A549 (cell line): Measurements from ENCODE around the gene TSHZ3. TPM values are rescaled to one million over a fixed set of nuclear protein-coding genes. Genes with fewer than 3 reads are reported as not detected.

Source experiments
- ATAC-seq, 2 experiments: fragments of 200-7000 bp in 1 of 2; fragments of >200 bp in 1 of 2; cut with Nextera tagmentation in 1 of 2; cut with Tn5 transposase in 1 of 2; 3 replicates each; pipeline versions ENCODE4 v1.8.0 to v1.9.1; 2018 to 2020; ENCODE audit warnings: mild to moderate bottlenecking in 1 of 2, moderate library complexity in 1 of 2
- CTCF ChIA-PET: fragments of 300-600 bp; sonication (Branson Sonifier 250); formaldehyde crosslinking; extraction: SDS; loops from one replicate; lab custom pipeline; 2021; ENCODE audit warnings: antibody characterized with exemption, inconsistent platforms; lab: Yijun Ruan, JAX
- POLR2A ChIA-PET: fragments of 350-600 bp; formaldehyde crosslinking; extraction: SDS; loops from one replicate; lab custom pipeline; 2021; ENCODE audit warnings: antibody characterized with exemption, inconsistent platforms; lab: Yijun Ruan, JAX
- DNase-seq, 2 experiments: peaks; one replicate each; pipeline versions ENCODE4 v3.0.0 to v3.0.0-alpha.2; 2011 to 2016; ENCODE audit warnings: low read depth in 1 of 2, low spot score in 1 of 2
- FAIRE-seq: peaks from 2 replicates; lab custom pipeline; 2011; peaks lifted over from hg19 to GRCh38; lab: Jason Lieb, UNC
- H3K27ac ChIP-seq, 2 experiments: fragments of >200 bp; sonication (Bioruptor Twin); formaldehyde crosslinking; 3 replicates each; pipeline ENCODE4 v1.5.1; 2016 to 2017
- H3K4me1 ChIP-seq: fragments of >200 bp; sonication (Bioruptor Twin); formaldehyde crosslinking; 3 replicates; pipeline ENCODE4 v1.6.1; 2016
- H3K4me2 ChIP-seq: fragments of >200 bp; sonication (Bioruptor Twin); formaldehyde crosslinking; 3 replicates; pipeline ENCODE4 v1.6.1; 2016
- H3K4me3 ChIP-seq: fragments of >200 bp; sonication (Bioruptor Twin); formaldehyde crosslinking; 3 replicates; pipeline ENCODE4 v1.5.1; 2016
- H3K9me3 ChIP-seq: fragments of >200 bp; sonication (Bioruptor Twin); formaldehyde crosslinking; 3 replicates; pipeline ENCODE4 v1.6.1; 2016
- FOSL2 ChIP-seq, 2 experiments: fragments of 450-650 bp in 1 of 2; fragments of >200 bp in 1 of 2; sonication (Bioruptor Twin) in 1 of 2; formaldehyde crosslinking; IDR thresholded peaks; 2 replicates each; pipeline versions ENCODE4 v1.5.0 to v1.6.1; 2016 to 2020; ENCODE audit warnings: mild to moderate bottlenecking in 1 of 2, moderate library complexity in 1 of 2
- FOXS1 ChIP-seq: fragments of 250-450 bp; sonication (Bioruptor Pico); IDR thresholded peaks from 2 replicates; pipeline ENCODE4 v1.5.0; 2020; ENCODE audit warnings: mild to moderate bottlenecking, moderate library complexity
- HOXB13 ChIP-seq: fragments of 250-450 bp; sonication (Bioruptor Pico); IDR thresholded peaks from 2 replicates; pipeline ENCODE4 v1.5.0; 2020; ENCODE audit warnings: low read depth, mild to moderate bottlenecking, moderate library complexity
- KDM1A ChIP-seq: fragments of 200-600 bp; sonication (generic); IDR thresholded peaks from 2 replicates; pipeline ENCODE4 v1.6.1; 2016; ENCODE audit warnings: low read depth, mild to moderate bottlenecking
- MAZ ChIP-seq: fragments of 150-350 bp; IDR thresholded peaks from 2 replicates; pipeline ENCODE4 v1.6.1; 2014; ENCODE audit warnings: antibody characterized with exemption, low read depth, low read length, borderline replicate concordance
- POLR2AphosphoS2 ChIP-seq: conservative IDR thresholded peaks from 2 replicates; pipeline ENCODE4 v1.6.1; 2012; ENCODE audit warnings: low read length, improper control_type of control experiment, inconsistent platforms
- RNF2 ChIP-seq: fragments of 200-600 bp; sonication (generic); IDR thresholded peaks from 2 replicates; pipeline ENCODE4 v1.6.1; 2016; ENCODE audit warnings: low read depth, mild to moderate bottlenecking, antibody characterized with exemption, moderate library complexity, borderline replicate concordance
- ZFP36 ChIP-seq: fragments of 450-650 bp; IDR thresholded peaks from 2 replicates; pipeline ENCODE4 v1.6.1; 2014; ENCODE audit warnings: borderline replicate concordance; ENCODE audit not compliant: partially characterized antibody
- WGBS: methylation state at CpG from one replicate; pipeline ENCODE4 v1.1.6; 2017; ENCODE audit errors: missing lambda C conversion rate; 5-methylcytosine and 5-hydroxymethylcytosine counted together
- polyA plus RNA-seq, 4 experiments: library from polyadenylated mRNA; depleted of rRNA in 3 of 4; stranded (reverse); fragments of >200 nt; fragmentation: RNase III in 1 of 4; extraction: RNeasy Plus Mini Kit Qiagen cat#74134 plus additional on column Dnase treatment in 1 of 4; gene quantifications; 2 replicates in 3 of 4; 3 replicates in 1 of 4; pipeline ENCODE4 v1.2.3, GENCODE V29; 2011 to 2017
- TF ChIP-seq, protein P1 (sequence below): fragments of 150-350 bp; IDR thresholded peaks from 2 replicates; pipeline ENCODE4 v1.6.1; 2014; ENCODE audit warnings: low read depth, mild to moderate bottlenecking, low read length
- TF ChIP-seq, protein P2 (sequence below): fragments of >200 bp; sonication (Bioruptor Twin); formaldehyde crosslinking; IDR thresholded peaks from 3 replicates; pipeline ENCODE4 v1.5.1; 2016
- TF ChIP-seq, protein P3 (sequence below): fragments of 250-450 bp; sonication (Bioruptor Pico); IDR thresholded peaks from 2 replicates; pipeline ENCODE4 v1.5.0; 2021; ENCODE audit warnings: mild to moderate bottlenecking, moderate library complexity, borderline replicate concordance
- TF ChIP-seq, protein P4 (sequence below): fragments of >200 bp; sonication (Bioruptor Twin); formaldehyde crosslinking; IDR thresholded peaks from 2 replicates; pipeline ENCODE4 v1.6.1; 2016
- TF ChIP-seq, protein P5 (sequence below): fragments of >200 bp; sonication (Bioruptor Twin); formaldehyde crosslinking; IDR thresholded peaks from 3 replicates; pipeline ENCODE4 v1.6.1; 2016

Gene TSHZ3
- polyA plus RNA-seq, 2 of the 4 experiments (the other 2 are of a cell fraction) = 0.92 to 2.0 TPM

DNA sequence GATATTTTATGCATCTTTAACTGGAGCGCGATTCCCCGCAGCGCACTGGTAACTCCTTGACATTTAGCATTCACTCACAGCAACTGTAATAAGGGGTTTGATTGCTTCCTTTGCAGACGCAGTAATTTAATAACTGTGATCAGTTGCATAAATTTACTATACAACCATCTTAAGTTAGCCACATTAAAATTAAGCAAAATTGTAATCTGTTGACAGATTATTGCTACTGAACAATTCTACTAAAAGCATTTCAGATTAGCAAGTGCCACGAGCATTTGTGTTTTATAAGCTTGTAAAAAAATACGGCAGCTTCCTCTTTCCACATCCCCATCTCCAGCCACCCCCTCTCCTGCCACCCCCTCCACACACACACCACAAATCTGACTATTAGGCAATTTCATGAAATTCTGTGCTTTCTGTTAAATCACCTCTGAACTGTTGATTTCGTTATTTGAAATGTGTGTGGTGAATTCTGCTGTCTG is 44.4 kb downstream of the TSHZ3 start:
- no peak for ATAC-seq

DNA sequence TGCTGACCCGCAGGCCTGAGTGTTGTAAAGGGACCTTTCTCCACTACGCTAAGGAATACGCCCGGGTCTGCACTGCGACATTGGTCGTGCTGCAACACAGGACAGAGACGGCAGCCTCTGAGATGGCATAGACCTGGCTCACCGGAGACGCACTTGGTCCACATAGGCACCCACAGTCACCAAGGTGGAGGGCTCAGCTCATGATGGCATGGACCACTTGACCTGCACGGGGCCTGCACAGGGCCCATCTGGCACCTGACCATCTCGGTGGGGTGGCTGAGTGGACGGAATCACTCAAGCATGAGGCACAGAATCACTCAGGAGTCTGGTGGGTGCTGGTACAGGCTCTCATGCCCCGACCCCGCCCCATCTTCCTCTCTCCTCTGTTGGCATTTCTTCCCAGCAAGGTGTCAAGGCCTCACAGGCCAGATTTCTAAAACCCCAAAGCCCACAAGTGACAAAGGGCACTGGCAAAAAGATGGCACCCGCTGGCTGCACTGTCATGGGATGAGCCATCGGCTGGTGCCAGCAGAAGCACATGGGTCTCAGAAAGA is 45.9 kb downstream of the TSHZ3 start:
- ChIA-PET POLR2A (no interaction called here), CTCF (interaction anchor here (0.6 to 0.7 kb wide), 2 partner anchors 119 to 1297 kb away, joined by 3 read pairs; no protein-coding TSS in a partner anchor)
- H3K9me3 ChIP-seq = no peaks in the 10 kb centered on the region

More for the DNA sequence above, 44.4 kb downstream of the TSHZ3 start:
- 60% methylated on average over 8 of the region's 8 CpGs for WGBS
- no peak overlapping the region for H3K4me3 ChIP-seq
- FAIRE-seq (no peak), DNase-seq (no peak)
- ChIA-PET POLR2A (no interaction called here), CTCF (no interaction called here)
- H3K4me1 ChIP-seq = no peaks in the 10 kb centered on the region
- H3K9me3 ChIP-seq = no peaks in the 10 kb centered on the region
- H3K4me2 ChIP-seq = no peak overlapping the region
- TF ChIP-seq RNF2 (no peak), HOXB13 (CRISPR knock-in tag) (no peak), POLR2AphosphoS2 (no peak), ZFP36 (no peak), MAZ (no peak), FOSL2 (IDR thresholded peaks at IDR 0.05) (no peak), FOSL2 (CRISPR knock-in tag; IDR thresholded peaks at IDR 0.05) (no peak)
- TF ChIP-seq, protein P1, sequence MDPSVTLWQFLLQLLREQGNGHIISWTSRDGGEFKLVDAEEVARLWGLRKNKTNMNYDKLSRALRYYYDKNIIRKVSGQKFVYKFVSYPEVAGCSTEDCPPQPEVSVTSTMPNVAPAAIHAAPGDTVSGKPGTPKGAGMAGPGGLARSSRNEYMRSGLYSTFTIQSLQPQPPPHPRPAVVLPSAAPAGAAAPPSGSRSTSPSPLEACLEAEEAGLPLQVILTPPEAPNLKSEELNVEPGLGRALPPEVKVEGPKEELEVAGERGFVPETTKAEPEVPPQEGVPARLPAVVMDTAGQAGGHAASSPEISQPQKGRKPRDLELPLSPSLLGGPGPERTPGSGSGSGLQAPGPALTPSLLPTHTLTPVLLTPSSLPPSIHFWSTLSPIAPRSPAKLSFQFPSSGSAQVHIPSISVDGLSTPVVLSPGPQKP = no peak
- TF ChIP-seq, protein P2, sequence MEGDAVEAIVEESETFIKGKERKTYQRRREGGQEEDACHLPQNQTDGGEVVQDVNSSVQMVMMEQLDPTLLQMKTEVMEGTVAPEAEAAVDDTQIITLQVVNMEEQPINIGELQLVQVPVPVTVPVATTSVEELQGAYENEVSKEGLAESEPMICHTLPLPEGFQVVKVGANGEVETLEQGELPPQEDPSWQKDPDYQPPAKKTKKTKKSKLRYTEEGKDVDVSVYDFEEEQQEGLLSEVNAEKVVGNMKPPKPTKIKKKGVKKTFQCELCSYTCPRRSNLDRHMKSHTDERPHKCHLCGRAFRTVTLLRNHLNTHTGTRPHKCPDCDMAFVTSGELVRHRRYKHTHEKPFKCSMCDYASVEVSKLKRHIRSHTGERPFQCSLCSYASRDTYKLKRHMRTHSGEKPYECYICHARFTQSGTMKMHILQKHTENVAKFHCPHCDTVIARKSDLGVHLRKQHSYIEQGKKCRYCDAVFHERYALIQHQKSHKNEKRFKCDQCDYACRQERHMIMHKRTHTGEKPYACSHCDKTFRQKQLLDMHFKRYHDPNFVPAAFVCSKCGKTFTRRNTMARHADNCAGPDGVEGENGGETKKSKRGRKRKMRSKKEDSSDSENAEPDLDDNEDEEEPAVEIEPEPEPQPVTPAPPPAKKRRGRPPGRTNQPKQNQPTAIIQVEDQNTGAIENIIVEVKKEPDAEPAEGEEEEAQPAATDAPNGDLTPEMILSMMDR = no peak
- TF ChIP-seq, protein P3, sequence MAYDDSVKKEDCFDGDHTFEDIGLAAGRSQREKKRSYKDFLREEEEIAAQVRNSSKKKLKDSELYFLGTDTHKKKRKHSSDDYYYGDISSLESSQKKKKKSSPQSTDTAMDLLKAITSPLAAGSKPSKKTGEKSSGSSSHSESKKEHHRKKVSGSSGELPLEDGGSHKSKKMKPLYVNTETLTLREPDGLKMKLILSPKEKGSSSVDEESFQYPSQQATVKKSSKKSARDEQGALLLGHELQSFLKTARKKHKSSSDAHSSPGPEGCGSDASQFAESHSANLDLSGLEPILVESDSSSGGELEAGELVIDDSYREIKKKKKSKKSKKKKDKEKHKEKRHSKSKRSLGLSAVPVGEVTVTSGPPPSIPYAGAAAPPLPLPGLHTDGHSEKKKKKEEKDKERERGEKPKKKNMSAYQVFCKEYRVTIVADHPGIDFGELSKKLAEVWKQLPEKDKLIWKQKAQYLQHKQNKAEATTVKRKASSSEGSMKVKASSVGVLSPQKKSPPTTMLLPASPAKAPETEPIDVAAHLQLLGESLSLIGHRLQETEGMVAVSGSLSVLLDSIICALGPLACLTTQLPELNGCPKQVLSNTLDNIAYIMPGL (CRISPR knock-in tag) = no peak
- no peak overlapping the region for H3K27ac ChIP-seq

More for the DNA sequence above, 45.9 kb downstream of the TSHZ3 start:
- no peaks in the 10 kb centered on the region for H3K4me1 ChIP-seq
- ATAC-seq = no peak; a peak in 1 of 6 replicates
- TF ChIP-seq, protein P2 = no peak
- TF ChIP-seq, protein P4, sequence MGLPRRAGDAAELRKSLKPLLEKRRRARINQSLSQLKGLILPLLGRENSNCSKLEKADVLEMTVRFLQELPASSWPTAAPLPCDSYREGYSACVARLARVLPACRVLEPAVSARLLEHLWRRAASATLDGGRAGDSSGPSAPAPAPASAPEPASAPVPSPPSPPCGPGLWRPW = no peak
- TF ChIP-seq, protein P5, sequence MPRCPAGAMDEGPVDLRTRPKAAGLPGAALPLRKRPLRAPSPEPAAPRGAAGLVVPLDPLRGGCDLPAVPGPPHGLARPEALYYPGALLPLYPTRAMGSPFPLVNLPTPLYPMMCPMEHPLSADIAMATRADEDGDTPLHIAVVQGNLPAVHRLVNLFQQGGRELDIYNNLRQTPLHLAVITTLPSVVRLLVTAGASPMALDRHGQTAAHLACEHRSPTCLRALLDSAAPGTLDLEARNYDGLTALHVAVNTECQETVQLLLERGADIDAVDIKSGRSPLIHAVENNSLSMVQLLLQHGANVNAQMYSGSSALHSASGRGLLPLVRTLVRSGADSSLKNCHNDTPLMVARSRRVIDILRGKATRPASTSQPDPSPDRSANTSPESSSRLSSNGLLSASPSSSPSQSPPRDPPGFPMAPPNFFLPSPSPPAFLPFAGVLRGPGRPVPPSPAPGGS = no peak
- TF ChIP-seq FOXS1 (CRISPR knock-in tag) (no peak), KDM1A (no peak)
- TF ChIP-seq, all 56 proteins: peak for 0
- WGBS = 56% methylated on average over 16 of the region's 16 CpGs
- Histone ChIP-seq H3K4me2 (no peak overlapping the region), H3K4me3 (no peak overlapping the region), H3K27ac (no peak overlapping the region)
- FAIRE-seq = no peak
- no peak for DNase-seq
